ENCODE results near the gene IL20RA. TPM values are rescaled to one million over a fixed set of nuclear protein-coding genes. Genes with fewer than 3 reads are reported as not detected.

IL20RA gene
- total RNA-seq, 1 donor from 2014 or later, result 10.9 TPM

- DNase-seq, result no peak
- peak; percentile 61 to 67 for ATAC-seq
- H3K27me3 ChIP-seq (ENCODE audit: low read depth), result peaks cover 39% of the 10 kb centered on the region
Measured at GRCh38 chr6:136994782-136995181, 50.0 kb downstream of the IL20RA start.

DNA sequence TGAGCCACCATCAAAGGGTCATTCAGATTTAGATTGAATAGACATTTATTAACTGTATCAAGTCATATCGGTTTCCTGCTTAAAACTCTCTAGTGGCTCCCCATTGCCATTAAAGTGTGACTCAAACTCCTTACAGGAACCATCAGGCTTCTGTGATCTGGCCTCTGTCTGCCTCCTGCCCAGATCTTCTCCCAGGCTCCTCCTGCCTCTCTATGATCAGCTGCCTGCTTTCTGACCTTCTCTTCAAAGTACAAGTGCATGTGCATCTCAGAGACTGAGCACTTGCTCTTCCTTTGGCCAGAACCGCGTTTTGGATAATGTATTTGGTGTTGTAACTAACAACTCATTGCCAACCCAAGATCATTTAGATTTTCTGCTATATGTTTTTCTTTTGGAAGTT is 52.7 kb downstream of the IL20RA start:
- Histone ChIP-seq H3K27me3 (ENCODE audit: low read depth) (peaks cover 51% of the 10 kb centered on the region), H3K36me3 (no peaks in the 10 kb centered on the region), H3K4me1 (peaks cover 9% of the 10 kb centered on the region), H3K27ac (no peak overlapping the region), H3K9me3 (no peaks in the 10 kb centered on the region), H3K4me3 (no peak overlapping the region)
- TF ChIP-seq CTCF (IDR thresholded peaks at IDR 0.05), result no peak
- ATAC-seq, result no peak
- no peak for DNase-seq
- intact Hi-C loops (cut with DNase I), result no loop called here

More at GRCh38 chr6:136994782-136995181, 50.0 kb downstream of the IL20RA start:
- intact Hi-C loops (cut with DNase I), result no loop called here
- TF ChIP-seq CTCF (IDR thresholded peaks at IDR 0.05), result no peak
- Histone ChIP-seq H3K27ac (no peak overlapping the region), H3K4me1 (peaks cover 5% of the 10 kb centered on the region), H3K4me3 (no peak overlapping the region), H3K9me3 (no peaks in the 10 kb centered on the region), H3K36me3 (no peaks in the 10 kb centered on the region)

- Histone ChIP-seq H3K4me3 (no peak overlapping the region), H3K9me3 (no peaks in the 10 kb centered on the region), H3K4me1 (peaks cover 9% of the 10 kb centered on the region), H3K27ac (no peak overlapping the region), H3K36me3 (no peaks in the 10 kb centered on the region), H3K27me3 (ENCODE audit: low read depth) (peaks cover 51% of the 10 kb centered on the region)
- no peak for DNase-seq
- ATAC-seq, result no peak
- intact Hi-C loops (cut with DNase I), result no loop called here
- no peak for TF ChIP-seq CTCF (IDR thresholded peaks at IDR 0.05)
Measured at GRCh38 chr6:136991646-136992045, 53.1 kb downstream of the IL20RA start.

- ATAC-seq (no peak), DNase-seq (no peak)
- H3K9me3 ChIP-seq, result no peaks in the 10 kb centered on the region
- no peak overlapping the region for H3K27ac ChIP-seq
- no peak overlapping the region for H3K4me3 ChIP-seq
- intact Hi-C loops (cut with DNase I), result no loop called here
- no peaks in the 10 kb centered on the region for H3K36me3 ChIP-seq
- H3K4me1 ChIP-seq, result peaks cover 9% of the 10 kb centered on the region
- no peak for TF ChIP-seq CTCF (IDR thresholded peaks at IDR 0.05)
- peaks cover 51% of the 10 kb centered on the region for H3K27me3 ChIP-seq (ENCODE audit: low read depth)
Measured at GRCh38 chr6:136990754-136991153, 54.0 kb downstream of the IL20RA start.

DNA sequence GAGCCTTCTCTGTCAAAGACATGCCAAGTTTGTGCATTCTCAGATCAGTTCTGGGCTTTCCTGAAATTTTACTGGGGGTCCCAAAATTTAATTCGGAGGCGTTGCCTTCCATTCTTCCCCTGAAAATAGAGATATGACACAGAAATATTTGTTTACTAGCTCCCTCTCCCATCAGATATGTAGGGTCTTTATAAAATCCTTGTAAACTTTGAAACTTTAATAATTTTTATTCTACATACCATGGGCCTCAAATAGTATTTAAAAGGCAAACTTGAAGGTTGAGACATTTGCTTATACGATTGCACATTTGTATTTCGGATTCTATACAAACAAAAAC is 54.6 kb downstream of the IL20RA start:
- no peak overlapping the region for H3K27ac ChIP-seq
- peaks cover 51% of the 10 kb centered on the region for H3K27me3 ChIP-seq (ENCODE audit: low read depth)
- peaks cover 9% of the 10 kb centered on the region for H3K4me1 ChIP-seq
- H3K9me3 ChIP-seq, result no peaks in the 10 kb centered on the region
- no peak for DNase-seq
- no peaks in the 10 kb centered on the region for H3K36me3 ChIP-seq
- intact Hi-C loops (cut with DNase I), result no loop called here
- no peak for TF ChIP-seq CTCF (IDR thresholded peaks at IDR 0.05)
- no peak for ATAC-seq
- peak overlapping the region; percentile 37 for H3K4me3 ChIP-seq
